T47D (cell line): ENCODE results near the gene PLEKHG5.

Source experiments
- DNase-seq, 2 experiments: peaks; one replicate each; pipeline versions ENCODE4 v3.0.0 to v3.0.0-alpha.2; 2011 to 2012; ENCODE audit warnings: low read depth in 1 of 2, low spot score in 1 of 2
- JUND ChIP-seq: IDR thresholded peaks from 2 replicates; pipeline ENCODE4 v1.6.1; 2012; ENCODE audit warnings: low read depth
- in situ Hi-C: cut with HindIII; loops from 2 replicates; pipeline ENCODE4 v1.10.0; 2016; ENCODE audit warnings: low sequenced_read_pairs, low pct_unique_long_range_greater_than_20kb

The PLEKHG5 gene

DNA sequence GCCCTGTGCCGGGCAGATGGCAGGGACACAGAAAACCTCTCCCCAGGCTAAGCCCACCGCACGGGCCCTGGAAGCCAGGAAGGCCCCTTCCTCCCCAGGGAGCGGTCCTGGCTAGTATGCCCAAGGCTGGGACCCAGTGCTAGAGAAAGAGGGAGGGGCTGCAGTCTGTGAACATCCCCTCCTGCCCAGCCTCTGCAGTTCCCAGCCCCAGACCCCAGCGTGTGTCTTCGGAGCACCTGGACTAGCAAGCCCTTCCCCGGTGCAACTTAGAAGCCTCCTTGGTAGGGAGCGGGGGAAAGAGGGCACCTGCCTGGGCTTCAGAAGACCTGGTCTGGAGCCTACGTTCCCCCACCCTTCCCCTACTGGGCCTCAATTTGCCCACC lies 2.1 kb downstream of the PLEKHG5 start:
- no peak for TF ChIP-seq JUND
- no peak for DNase-seq
- in situ Hi-C loops: no loop called here

DNA sequence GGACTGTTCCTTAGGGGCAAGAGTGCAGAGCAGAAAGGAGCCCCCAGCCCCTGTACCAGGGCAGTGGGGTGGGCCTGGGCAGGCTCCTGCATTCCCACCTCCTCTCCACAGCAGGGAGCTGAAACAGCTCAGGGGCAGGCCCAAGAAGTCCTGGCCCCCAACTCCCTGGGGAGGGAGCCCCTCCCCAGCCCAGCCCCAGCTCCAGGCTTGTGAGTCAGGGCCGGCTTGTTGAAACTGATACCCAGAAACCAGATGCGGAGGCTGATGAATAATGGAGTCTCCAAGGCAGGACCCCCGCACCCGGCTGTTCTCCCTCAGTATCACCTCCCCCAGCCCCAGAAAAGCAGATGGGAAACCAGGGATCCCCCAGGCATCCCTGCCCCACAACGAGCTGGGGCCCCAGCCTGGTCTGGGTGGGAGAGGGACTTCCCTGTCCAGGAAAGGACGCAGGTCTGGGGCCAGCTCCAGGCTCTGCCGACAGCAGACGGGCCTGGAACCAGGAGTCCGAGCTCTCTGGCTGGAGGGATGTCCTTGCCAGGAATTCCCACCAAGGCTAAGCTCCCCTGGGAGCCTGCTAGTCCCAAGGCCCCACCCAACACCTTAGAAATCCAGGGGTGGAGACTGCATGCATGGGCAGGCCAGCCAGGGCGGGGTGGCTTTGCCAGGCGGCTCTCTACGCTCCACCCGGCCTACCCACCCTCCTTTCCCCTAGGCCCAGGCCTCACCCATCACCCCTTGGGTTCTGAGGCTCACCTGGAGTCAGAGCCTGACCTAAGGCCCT lies 2.7 kb downstream of the PLEKHG5 start:
- TF ChIP-seq JUND: no peak
- no peak for DNase-seq
- in situ Hi-C loops: no loop called here

DNA sequence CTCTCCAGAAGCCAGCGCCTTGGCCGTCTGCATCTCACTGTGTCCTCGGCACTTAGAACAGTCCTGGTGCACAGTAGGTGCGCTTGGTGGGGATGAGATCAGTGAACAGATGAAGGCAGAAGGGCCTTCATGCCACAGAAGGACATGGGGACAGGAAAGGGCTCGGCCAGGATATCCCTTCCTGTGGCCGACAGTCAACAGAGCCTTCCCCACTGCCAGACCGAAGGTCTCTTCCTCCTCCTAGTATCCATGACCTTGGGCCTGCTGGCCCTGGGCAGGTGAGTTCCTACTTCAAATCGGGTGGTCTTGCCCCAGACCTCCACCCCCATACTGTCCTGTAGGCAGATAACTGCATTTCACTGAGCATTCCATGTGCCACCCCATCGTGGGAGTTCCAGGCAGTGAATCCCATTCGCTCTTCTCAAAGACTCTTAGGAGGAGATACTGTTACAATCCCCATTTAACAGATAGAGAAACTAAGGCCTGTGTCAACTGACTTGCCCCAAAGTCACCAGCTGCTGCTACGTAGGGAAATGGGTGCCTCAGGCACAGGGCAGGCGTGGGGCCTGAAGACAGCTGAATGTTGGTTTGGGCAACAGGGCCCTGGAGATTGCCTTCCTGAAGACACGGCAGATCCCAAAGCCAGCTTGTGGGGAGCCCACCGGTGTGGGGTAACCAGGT lies 3.5 kb downstream of the PLEKHG5 start:
- no peak for TF ChIP-seq JUND
- DNase-seq: no peak
- in situ Hi-C loops: no loop called here

DNA sequence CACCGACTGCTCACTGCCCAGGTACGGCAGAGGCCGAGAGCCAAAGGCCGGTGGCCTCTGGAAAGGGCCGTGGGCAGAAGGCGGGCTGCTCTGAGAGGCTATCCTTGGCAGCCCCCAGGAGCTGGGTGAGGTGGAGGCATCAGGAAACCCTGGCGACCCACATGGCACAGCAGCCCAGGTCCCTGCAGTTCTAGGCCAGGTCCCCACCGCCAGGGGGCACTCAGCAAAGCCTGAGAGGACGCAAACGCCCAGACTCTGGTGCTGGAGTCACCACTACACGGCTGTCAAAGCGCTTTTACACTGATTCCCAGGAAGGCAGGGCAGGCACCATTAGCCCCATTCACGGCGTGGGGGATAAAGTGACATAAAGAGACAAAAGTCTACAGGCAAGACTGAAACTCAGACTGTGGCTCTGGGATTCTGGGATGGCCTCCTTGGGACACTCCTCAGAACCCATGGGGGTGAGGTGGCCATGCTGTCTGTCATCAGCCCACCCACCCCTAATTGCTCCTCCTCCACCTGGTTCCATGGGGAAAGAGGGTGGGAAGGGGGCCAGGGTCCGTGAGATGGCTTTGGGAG lies 4.9 kb downstream of the PLEKHG5 start:
- peak; percentile 86 to 87 for DNase-seq
- in situ Hi-C loops: no loop called here
- TF ChIP-seq JUND: no peak

DNA sequence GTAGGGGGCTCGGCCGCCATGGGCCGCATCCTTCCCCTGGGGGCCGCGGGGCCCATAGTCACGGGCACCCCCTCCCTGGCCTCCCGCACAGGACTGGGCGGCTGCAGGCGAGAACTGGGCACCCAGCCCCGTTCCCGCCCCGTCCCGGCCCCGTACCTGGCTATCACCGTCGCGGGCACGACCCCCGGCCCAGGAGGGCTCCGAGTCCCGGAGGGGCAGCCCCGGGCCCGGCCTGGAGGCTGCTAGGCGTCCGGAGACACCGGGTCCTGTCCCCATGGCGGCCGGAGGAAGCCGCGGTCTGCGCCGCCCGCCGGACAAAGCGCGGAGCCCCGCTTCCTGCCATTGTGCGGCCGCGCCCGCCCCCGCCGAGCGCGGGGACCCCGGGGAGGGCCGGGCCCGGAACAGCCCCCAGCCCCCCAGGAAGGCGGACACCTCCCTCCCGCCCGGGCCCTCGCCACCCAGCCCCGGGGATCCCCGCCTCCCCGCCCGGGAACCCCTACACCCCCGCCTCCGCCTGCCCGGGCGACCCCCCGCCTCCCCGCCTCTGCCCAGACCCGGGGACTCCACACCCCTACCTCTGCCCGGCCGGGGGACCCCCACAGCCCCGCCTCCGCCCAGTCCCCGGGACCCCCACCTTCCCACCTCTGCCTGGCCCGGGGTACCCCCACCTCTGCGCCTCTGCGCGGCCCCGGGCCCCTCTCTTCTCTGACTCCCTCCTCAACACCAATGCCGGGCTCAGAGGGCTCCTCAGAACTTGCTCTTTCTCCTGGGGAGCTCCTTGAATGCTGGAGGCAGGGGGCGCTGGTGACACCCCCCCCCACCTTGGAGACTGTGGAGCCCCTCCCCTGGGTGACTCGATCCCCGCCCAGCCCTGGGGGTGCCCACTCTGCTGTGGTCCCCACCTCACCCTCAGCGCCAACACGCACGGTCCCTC lies 6.0 kb downstream of the PLEKHG5 start:
- in situ Hi-C loops: no loop called here
- DNase-seq: no peak
- no peak for TF ChIP-seq JUND

DNA sequence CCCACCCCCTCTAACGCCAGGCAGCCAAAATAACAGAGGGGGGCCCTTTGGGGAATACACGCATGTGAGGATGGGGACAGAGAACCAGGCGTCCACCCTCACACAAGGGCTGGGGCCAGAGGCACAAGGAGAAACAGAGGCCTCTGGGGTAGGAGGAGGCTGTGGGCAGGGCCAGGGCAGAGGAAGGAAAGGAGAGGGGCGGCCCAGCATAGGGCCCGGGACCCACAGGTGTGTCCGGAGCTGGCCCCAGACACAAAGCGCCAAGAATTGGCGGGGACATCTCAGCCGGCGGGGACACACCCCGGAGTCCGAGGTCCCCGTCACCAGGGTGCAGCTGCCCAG lies 6.7 kb downstream of the PLEKHG5 start:
- in situ Hi-C loops: no loop called here
- no peak for DNase-seq
- TF ChIP-seq JUND: no peak

DNA sequence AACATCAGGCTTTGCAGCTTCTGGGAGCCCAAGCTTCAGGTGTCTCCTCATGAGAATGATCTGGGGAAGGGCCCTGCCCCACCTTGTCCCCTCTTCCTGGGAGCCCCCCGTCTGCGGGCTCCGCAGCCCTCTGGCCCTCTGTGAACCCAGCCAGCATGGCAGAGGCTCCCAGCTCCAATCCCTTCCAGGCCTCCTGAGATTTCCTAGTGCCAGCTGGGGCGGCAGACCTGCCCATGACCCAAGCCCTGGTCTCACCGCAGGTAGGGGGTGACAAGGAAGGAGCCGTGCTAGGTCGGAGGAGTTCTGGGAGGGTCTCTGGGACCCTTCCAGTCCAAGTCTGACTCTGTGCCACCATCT lies 7.7 kb downstream of the PLEKHG5 start:
- TF ChIP-seq JUND: no peak
- no peak for DNase-seq
- in situ Hi-C loops: no loop called here

DNA sequence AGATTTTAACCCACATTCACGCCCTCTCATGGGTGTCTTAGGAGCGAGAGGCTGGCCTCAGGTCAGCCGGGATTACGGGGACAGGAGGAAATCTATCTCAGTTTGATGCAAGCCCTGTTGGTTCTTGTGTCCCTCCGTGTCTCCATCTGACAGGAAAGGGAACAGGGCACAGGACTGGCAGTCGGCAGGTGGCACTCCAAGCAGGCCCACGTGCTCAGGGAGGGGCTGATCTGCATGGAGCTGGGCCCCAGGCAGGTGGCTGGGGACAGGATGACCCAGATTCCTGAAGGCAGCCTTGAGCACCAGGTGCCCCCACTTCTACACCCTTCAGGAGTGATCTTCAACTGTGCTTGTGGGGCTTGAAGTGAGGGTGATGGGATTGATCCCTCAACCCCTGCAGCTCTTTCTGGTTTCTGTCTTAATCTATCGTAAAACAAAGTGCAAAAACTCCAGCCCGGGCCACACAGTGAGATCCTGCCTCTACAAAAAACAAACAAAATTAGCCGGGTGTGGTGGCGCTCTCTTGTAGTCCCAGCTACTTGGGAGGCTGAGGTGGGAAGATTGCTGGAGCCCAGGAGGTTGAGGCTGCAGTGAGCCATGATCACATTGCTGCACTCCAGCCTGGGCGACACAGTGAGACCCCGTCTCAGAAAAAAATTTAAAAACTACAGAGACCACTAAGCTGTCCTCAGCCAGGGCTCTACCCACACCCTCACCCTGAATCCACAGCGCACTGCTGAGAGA lies 8.3 kb downstream of the PLEKHG5 start:
- peak; percentile 73 to 90 for DNase-seq
- in situ Hi-C loops: no loop called here
- no peak for TF ChIP-seq JUND

DNA sequence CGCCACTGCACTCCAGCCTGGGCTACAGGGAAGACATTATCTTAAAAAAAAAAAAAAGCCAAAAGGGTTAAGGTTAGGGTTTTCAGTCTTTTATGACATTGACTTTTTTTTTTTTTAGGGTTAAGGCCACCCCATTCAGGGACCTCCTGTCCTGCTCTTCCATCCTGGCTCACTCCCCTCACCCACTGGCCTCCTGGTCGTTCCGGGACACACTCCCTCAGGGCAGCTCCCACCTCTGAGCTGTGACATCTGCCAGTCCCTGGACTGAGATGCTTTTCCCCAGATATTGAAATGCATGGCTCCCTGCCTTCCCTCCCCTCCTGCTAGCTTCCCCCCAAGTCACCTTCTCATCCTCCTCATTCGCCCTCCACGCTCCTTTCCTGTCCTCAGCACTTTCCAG lies 9.6 kb downstream of the PLEKHG5 start:
- no peak for TF ChIP-seq JUND
- in situ Hi-C loops: no loop called here
- DNase-seq: no peak

DNA sequence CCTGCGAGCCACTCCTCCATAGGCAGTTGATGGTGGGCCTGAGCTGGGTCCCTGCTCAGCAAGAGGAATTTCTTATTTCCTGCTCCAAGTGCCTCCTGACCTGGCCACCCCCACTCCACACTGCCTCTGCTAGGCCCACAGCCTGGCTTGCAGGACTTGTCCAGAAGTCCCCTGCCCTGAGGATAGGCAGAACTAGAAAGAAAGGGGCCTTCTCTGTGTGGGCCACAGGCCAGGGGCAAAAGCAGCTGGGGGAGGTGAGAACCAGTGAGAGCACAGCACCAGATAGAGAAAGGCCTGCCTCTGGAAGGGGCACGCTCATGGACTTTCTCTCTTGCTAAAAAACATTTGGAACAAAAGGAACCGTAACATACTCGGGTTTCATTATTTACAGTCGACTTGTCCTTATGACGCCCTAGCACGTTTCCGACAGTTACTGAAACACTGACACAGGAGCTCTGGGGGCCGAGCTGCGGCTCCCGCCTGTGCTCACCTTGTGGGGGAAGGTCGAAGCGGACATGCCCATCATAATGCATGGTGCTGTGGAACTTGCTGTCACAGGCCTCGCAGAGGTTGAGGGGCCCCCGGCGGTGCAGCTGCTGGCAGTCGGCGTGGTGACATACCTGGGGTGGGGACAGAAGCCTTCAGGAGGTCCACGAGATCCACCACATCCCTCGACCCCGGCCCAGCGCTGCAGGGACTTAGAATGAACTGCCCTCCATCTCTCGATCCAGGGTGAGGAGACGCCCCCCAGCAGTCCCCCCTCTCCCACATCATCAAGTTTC lies 14.2 kb downstream of the PLEKHG5 start:
- TF ChIP-seq JUND: no peak
- in situ Hi-C loops: no loop called here
- DNase-seq: no peak

DNA sequence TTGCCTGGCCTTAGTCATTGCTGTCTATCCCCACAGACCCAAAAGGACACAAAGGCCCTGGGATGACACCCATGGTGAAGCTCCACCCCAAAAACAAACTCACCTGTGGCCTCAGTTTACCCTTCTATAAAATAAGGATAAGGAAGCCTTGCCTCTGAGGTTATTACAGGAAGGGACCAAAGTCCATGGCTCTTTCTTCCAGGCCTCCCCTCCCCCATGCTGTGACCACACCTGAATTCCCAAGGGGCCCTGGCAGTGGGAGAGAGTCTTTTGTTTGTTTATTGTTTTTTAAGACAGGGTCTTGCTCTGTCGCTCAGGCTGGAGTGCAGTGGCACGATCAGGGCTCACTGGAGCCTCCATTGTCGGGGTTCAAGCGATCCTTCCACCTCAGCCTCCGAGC lies 15.0 kb downstream of the PLEKHG5 start:
- TF ChIP-seq JUND: no peak
- in situ Hi-C loops: no loop called here
- no peak for DNase-seq
